Measurements from ENCODE around the gene PIAS1.
A peak's percentile ranks its signal among the peaks of the same experiment; 100 is the strongest.
"Not testable (repeated sequence)": the region's sequence is repeated elsewhere in the genome, so short reads cannot be mapped to it uniquely, and the experiment has no call there.

The PIAS1 gene

DNA sequence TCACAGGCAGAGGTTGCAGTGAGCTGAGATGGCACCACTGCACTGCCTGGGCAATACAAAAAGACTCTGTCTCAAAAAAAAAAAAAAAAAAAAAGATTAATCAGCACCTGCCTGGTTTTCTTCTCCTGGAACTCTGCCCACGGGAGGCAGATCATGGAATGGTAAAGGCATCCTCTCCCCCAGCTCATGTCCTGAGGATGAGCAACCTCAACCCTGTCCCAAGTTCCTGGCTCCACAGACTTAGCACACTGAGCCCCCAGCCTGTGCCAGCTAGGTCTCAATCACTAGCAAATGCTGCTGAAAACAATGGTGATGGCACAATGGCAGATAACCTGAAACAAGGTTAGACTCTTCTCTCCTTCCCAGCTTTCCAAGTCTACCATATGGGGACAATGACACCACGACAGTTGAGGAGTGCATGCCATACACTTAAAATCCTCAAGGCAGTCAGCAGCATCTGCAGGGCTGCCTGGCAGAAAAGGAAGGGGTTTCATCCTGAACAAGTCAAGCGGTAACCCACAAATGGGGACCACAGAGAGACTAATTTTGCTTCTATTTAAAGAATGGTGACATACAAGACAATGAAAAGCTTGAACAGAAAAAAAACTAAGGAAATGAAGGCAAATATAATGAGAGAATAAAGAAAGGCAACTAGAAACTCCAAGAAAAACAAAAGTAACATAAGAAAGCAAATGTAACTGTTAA is 170.6 kb downstream of the PIAS1 start:
- Mint-ChIP-seq H3K36me3 (ENCODE audit: insufficient read depth) (no peaks in the 10 kb centered on the region), H3K27ac (ENCODE audit: low read depth) (no peak overlapping the region), H3K4me3 (no peak overlapping the region), H3K4me1 (peaks cover 27% of the 10 kb centered on the region), H3K9me3 (no peaks in the 10 kb centered on the region), H3K27me3 (no peaks in the 10 kb centered on the region)
- ATAC-seq (replicated peaks; ENCODE audit: extremely low read depth, poor library complexity, severe bottlenecking) (no peak), DNase-seq (ENCODE audit: low spot score in 2 of 2) (no peak)

DNA sequence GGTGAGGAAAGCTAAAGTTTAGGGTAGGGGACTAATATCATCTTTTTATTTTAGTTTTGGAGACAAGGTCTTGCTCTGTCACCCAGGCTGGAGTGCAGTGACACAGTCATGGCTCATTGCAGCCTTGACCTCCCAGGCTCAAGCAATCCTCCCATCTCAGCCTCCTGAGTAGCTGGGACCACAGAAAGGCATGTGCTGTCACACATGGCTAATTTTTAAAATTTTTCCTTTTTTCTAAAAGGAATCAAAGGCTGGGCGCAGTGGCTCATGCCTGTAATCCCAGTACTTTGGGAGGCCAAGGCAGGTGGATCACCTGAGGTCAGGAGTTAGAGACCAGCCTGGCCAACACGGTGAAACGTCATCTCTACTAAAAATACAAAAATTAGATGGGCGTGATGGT is 171.3 kb downstream of the PIAS1 start:
- not testable (repeated sequence) for H3K4me3 Mint-ChIP-seq; H3K9me3 Mint-ChIP-seq; DNase-seq (ENCODE audit: low spot score in 2 of 2); ATAC-seq (replicated peaks; ENCODE audit: extremely low read depth, poor library complexity, severe bottlenecking); H3K27ac Mint-ChIP-seq (ENCODE audit: low read depth); H3K27me3 Mint-ChIP-seq; H3K36me3 Mint-ChIP-seq (ENCODE audit: insufficient read depth)
- peaks cover 33% of the 10 kb centered on the region for H3K4me1 Mint-ChIP-seq

- H3K4me3 Mint-ChIP-seq, result peak overlapping the region; percentile 54
- H3K27me3 Mint-ChIP-seq, result no peaks in the 10 kb centered on the region
- H3K4me1 Mint-ChIP-seq, result peaks cover 39% of the 10 kb centered on the region
- H3K27ac Mint-ChIP-seq (ENCODE audit: low read depth), result no peak overlapping the region
- no peak for DNase-seq (ENCODE audit: low spot score in 2 of 2)
- peaks cover 2% of the 10 kb centered on the region for H3K36me3 Mint-ChIP-seq (ENCODE audit: insufficient read depth)
- H3K9me3 Mint-ChIP-seq, result no peaks in the 10 kb centered on the region
- no peak for ATAC-seq (replicated peaks; ENCODE audit: extremely low read depth, poor library complexity, severe bottlenecking)
These were observed 173.6 kb downstream of the PIAS1 start for GRCh38 chr15:68227643-68228142.

- Mint-ChIP-seq H3K36me3 (ENCODE audit: insufficient read depth) (peaks cover 2% of the 10 kb centered on the region), H3K27me3 (peaks cover 4% of the 10 kb centered on the region), H3K4me1 (peaks cover 39% of the 10 kb centered on the region), H3K27ac (ENCODE audit: low read depth) (peak overlapping the region; percentile 82), H3K4me3 (peak overlapping the region; percentile 77), H3K9me3 (no peaks in the 10 kb centered on the region)
- DNase-seq (ENCODE audit: low spot score in 2 of 2) (no peak), ATAC-seq (replicated peaks; ENCODE audit: extremely low read depth, poor library complexity, severe bottlenecking) (no peak)
These were observed 174.2 kb downstream of the PIAS1 start for GRCh38 chr15:68228143-68228970.

DNA sequence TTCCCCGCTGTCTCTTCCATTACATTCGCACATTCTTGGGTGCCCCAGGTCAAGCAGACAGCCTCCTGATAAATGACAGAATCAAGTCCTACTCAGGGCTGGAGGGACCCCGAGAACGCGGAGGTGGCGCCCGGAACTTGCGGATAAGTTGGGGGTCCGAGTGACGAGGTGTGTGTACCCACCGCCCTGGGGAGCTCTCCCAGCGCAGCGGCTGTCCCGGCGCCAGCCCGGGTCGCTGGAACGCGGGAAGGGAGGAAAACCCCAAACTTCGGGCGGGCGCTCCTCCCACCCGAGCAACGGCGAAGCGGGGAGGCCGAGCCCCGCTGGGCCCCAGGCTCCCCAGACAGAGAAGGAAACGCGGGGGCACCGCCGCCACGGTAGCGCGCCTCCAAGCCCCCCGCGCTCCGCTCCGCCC is 174.9 kb downstream of the PIAS1 start:
- no peak for ATAC-seq (replicated peaks; ENCODE audit: extremely low read depth, poor library complexity, severe bottlenecking)
- DNase-seq (ENCODE audit: low spot score in 2 of 2), result no peak
- Mint-ChIP-seq H3K9me3 (no peaks in the 10 kb centered on the region), H3K4me1 (peaks cover 39% of the 10 kb centered on the region), H3K4me3 (peak overlapping the region; percentile 77), H3K36me3 (ENCODE audit: insufficient read depth) (peaks cover 2% of the 10 kb centered on the region), H3K27me3 (peaks cover 10% of the 10 kb centered on the region), H3K27ac (ENCODE audit: low read depth) (peak overlapping the region; percentile 82)

GRCh38 chr15:68229386-68230156 is 175.5 kb downstream of the PIAS1 start, which contains the start of gene CLN6:
Gene CLN6, minus strand, starts transcription at chr15:68229728. Its CDS starts 144 bp downstream, at chr15:68229584.
- DNase-seq (ENCODE audit: low spot score in 2 of 2) (peak; percentile 64 to 70), ATAC-seq (replicated peaks; ENCODE audit: extremely low read depth, poor library complexity, severe bottlenecking) (peak; percentile 83)
- H3K4me1 Mint-ChIP-seq, result peaks cover 38% of the 10 kb centered on the region
- H3K4me3 Mint-ChIP-seq, result peak within 1 kb of the TSS; percentile 77
- H3K36me3 Mint-ChIP-seq (ENCODE audit: insufficient read depth), result peaks cover 2% of the 10 kb centered on the region
- no peaks in the 10 kb centered on the region for H3K9me3 Mint-ChIP-seq
- H3K27ac Mint-ChIP-seq (ENCODE audit: low read depth), result peak within 1 kb of the TSS; percentile 82
- peaks cover 16% of the 10 kb centered on the region for H3K27me3 Mint-ChIP-seq

DNA sequence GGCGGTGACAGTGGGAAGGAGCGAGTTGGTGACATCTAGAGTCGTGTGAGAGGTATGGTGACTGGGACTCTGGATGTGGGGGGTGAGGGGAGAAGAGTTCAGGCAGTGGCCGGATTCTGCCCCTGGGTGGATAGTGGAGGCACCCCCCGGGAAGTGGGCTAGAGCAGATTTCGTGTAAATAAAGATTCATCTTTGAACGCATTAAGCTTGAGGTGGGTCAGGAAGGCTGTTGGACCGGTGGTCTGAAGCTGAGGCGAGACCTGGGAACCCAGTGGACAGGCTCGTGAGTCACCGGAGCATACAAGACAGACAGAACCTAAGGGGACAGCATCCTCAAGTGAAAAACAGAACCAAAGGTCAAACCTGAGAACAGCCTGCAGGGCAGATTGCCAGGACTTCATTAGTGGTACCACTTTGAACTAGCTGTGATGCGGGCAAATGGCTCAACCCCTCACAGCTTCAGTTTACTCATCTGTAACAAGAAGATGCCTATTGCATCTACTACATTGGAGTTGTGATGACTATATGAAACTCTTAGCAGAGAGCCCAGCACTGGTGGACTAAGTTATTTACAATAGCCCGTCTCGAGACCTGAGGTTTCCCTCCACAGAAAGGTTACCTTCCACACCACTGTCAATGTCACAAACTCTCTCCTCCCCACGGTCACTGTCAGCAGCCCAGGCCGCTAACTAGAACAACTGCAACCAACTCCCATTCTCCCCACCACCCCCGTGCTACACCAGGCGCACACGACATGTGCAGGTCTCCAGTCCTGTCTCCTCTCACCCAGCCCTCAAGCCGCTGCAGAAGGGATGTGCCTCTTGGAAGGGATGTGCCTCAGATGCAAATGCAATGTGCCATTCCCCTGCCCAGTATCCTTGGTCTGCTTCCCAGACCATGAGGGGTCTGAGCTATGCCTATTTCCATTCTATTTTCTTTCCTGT is 176.3 kb downstream of the PIAS1 start:
- Mint-ChIP-seq H3K4me3 (peak overlapping the region; percentile 77), H3K27me3 (peaks cover 21% of the 10 kb centered on the region), H3K36me3 (ENCODE audit: insufficient read depth) (peaks cover 2% of the 10 kb centered on the region), H3K4me1 (peaks cover 31% of the 10 kb centered on the region), H3K27ac (ENCODE audit: low read depth) (peak overlapping the region; percentile 36), H3K9me3 (no peaks in the 10 kb centered on the region)
- ATAC-seq (replicated peaks; ENCODE audit: extremely low read depth, poor library complexity, severe bottlenecking) (no peak), DNase-seq (ENCODE audit: low spot score in 2 of 2) (no peak)

DNA sequence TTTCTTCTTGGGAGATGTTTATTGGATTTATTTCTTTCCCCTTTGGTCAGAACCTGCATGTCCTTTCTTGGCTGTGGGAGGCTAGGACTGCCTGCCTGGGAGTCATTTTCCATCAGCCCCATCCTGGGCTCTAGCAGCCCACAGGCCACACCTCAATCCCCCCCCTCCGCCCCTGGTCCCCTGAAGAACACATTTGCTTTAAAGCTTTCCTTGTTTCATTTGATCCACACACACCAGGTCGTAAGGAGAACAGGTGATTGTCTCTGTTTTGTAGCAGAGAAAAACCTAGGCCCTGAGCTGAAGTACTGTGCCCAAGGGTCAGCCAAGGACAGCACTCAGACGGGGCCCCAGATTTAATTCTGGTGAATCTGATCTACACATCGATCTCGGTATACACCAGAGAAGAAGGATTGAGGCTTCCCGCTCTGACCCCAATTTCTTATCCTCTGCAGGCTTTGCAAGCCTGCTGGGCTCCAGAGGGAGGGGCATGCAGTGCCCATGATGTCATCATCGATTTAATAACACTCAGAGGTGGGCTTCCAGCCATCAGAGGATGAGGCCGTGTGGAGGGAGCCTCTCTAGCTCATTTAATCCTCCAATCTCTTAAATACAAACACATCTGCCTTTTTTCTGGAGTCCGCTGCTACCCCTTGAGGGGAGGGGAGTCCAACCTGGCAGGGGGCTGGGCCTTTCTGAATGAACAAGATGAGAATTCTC is 177.1 kb downstream of the PIAS1 start:
- peaks cover 31% of the 10 kb centered on the region for H3K4me1 Mint-ChIP-seq
- H3K9me3 Mint-ChIP-seq, result no peaks in the 10 kb centered on the region
- H3K27ac Mint-ChIP-seq (ENCODE audit: low read depth), result no peak overlapping the region

GRCh38 chr15:68232449-68232848 is 178.3 kb downstream of the PIAS1 start:
- Mint-ChIP-seq H3K27ac (ENCODE audit: low read depth) (no peak overlapping the region), H3K27me3 (peaks cover 25% of the 10 kb centered on the region), H3K9me3 (no peaks in the 10 kb centered on the region), H3K36me3 (ENCODE audit: insufficient read depth) (peaks cover 2% of the 10 kb centered on the region), H3K4me1 (peaks cover 28% of the 10 kb centered on the region), H3K4me3 (no peak overlapping the region)
- DNase-seq (ENCODE audit: low spot score in 2 of 2) (no peak), ATAC-seq (replicated peaks; ENCODE audit: extremely low read depth, poor library complexity, severe bottlenecking) (no peak)

More for the DNA sequence above, 177.1 kb downstream of the PIAS1 start:
- no peak for DNase-seq (ENCODE audit: low spot score in 2 of 2)
- Mint-ChIP-seq H3K27me3 (peaks cover 21% of the 10 kb centered on the region), H3K36me3 (ENCODE audit: insufficient read depth) (peaks cover 2% of the 10 kb centered on the region), H3K4me3 (peak overlapping the region; percentile 52)
- ATAC-seq (replicated peaks; ENCODE audit: extremely low read depth, poor library complexity, severe bottlenecking), result no peak

DNA sequence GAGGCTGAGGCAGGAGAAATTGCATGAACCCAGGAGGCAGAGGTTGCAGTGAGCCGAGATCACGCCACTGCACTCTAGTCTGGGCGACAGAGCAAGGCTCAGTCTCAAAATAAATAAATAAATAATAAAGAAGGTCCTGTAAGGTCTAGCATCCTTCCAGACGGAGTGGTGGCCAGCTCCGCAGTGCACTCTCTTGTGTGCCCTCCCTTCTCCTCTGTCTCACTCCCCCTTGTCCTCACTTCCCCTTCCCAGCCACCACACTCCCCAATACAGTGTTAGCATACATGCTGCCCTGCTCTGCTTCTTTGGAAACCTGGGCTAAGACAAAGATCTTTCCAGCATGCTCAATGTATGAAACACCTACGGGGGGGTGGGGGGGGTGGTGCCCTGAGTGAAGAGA is 178.8 kb downstream of the PIAS1 start:
- H3K27ac Mint-ChIP-seq (ENCODE audit: low read depth), result no peak overlapping the region
- peaks cover 30% of the 10 kb centered on the region for H3K27me3 Mint-ChIP-seq
- no peak for ATAC-seq (replicated peaks; ENCODE audit: extremely low read depth, poor library complexity, severe bottlenecking)
- no peaks in the 10 kb centered on the region for H3K9me3 Mint-ChIP-seq
- H3K4me1 Mint-ChIP-seq, result peaks cover 23% of the 10 kb centered on the region
- H3K36me3 Mint-ChIP-seq (ENCODE audit: insufficient read depth), result peaks cover 2% of the 10 kb centered on the region
- no peak overlapping the region for H3K4me3 Mint-ChIP-seq
- DNase-seq (ENCODE audit: low spot score in 2 of 2), result no peak

DNA sequence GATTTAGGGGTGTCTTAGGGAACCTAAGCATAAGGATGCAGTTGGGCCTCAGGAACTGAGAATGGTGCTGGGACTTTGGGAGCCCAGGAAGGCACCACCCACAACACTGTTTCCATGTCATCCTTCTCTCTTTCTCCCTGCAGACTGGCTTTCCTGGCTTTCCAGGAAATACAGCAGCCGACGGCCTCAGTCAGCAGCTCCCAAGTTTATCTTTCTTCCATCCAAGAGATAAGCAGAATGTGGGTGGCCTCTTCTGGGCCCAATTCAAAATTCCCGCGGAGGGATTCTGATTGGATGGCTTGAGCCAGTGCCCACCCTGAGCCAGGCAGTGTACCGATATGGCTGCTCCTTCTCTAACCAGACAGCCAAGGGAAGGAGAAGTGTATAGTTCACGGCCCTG is 179.9 kb downstream of the PIAS1 start:
- Mint-ChIP-seq H3K4me1 (peaks cover 13% of the 10 kb centered on the region), H3K4me3 (no peak overlapping the region), H3K27ac (ENCODE audit: low read depth) (no peak overlapping the region), H3K36me3 (ENCODE audit: insufficient read depth) (peaks cover 2% of the 10 kb centered on the region), H3K9me3 (no peaks in the 10 kb centered on the region), H3K27me3 (peaks cover 41% of the 10 kb centered on the region)
- no peak for DNase-seq (ENCODE audit: low spot score in 2 of 2)
- ATAC-seq (replicated peaks; ENCODE audit: extremely low read depth, poor library complexity, severe bottlenecking), result no peak
